Activated CD4-positive, alpha-beta memory T cell treated with anti-CD3 and anti-CD28 coated beads, Interleukin-2, amount 10 ng/mL, durations not matched to agents 7 days and 5 days (primary cell): ENCODE data around the gene GTF3C5. TPM values are rescaled to one million over a fixed set of nuclear protein-coding genes. Genes with fewer than 3 reads are reported as not detected.
A peak's percentile ranks its signal among the peaks of the same experiment; 100 is the strongest.

ENCODE experiments used
- CTCF ChIA-PET: fragments of 350-600 bp; sonication (Branson Sonifier 250); formaldehyde crosslinking; loops from one replicate; lab custom pipeline; 2021; ENCODE audit warnings: antibody characterized with exemption, inconsistent platforms; lab: Charles Lee
- POLR2A ChIA-PET: fragments of 350-600 bp; sonication (Branson Sonifier 250); formaldehyde crosslinking; loops from one replicate; lab custom pipeline; 2021; ENCODE audit warnings: antibody characterized with exemption; lab: Charles Lee
- DNase-seq: peaks from one replicate; pipeline ENCODE4 v3.0.0-alpha.2; 2020
- H3K27ac Mint-ChIP-seq: one replicate; pipeline ENCODE4 v1.8.0; 2021; ENCODE audit warnings: mild to moderate bottlenecking, mixed read lengths
- H3K27me3 Mint-ChIP-seq: one replicate; pipeline ENCODE4 v1.8.0; 2021; ENCODE audit warnings: mixed read lengths
- H3K36me3 Mint-ChIP-seq: one replicate; pipeline ENCODE4 v1.8.0; 2021; ENCODE audit warnings: low read depth, mixed read lengths
- H3K4me1 Mint-ChIP-seq: one replicate; pipeline ENCODE4 v1.8.0; 2021; ENCODE audit warnings: mixed read lengths
- H3K4me3 Mint-ChIP-seq: one replicate; pipeline ENCODE4 v1.8.0; 2021; ENCODE audit warnings: mild to moderate bottlenecking, mixed read lengths
- H3K9me3 Mint-ChIP-seq: one replicate; pipeline ENCODE4 v1.8.0; 2021; ENCODE audit warnings: mixed read lengths
- total RNA-seq, 2 experiments: library from RNA; stranded (reverse); gene quantifications; one replicate each; pipeline ENCODE4 v1.2.3, GENCODE V29; 2021

GTF3C5 gene
- total RNA-seq, 2 experiments from 2014 or later: 66.8 to 67.3 TPM

DNA sequence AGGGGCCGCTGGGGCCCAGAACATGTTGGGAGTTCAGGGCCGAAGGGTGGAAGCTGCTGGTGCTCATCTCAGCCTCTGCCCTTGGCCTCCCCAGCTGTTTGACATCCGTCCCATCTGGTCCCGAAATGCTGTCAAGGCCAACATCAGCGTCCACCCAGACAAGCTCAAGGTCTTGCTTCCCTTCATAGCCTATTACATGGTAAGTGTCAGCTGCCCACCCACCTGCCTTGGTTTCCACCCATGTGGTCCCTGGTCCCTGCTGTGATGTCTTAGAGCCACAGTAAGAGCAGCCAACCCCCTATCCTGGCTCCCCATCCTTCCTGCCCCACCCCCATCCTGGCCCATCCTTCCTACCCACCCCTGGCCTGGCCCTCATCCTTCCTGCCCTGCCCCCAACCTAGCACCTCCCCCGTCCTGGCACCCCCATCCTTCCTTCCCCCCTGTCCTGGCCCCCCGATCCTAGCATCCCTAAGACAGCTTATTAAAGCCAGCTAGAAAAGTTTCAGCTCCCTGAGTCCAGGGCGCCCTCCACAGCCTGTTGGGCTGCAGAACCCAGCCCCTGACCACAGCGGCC, 21.3 kb downstream of the GTF3C5 start:
- CTCF ChIA-PET: interaction anchor here (2.1 kb wide), 1 partner anchor 92 kb away, joined by 5 read pairs; no protein-coding TSS in a partner anchor

DNA sequence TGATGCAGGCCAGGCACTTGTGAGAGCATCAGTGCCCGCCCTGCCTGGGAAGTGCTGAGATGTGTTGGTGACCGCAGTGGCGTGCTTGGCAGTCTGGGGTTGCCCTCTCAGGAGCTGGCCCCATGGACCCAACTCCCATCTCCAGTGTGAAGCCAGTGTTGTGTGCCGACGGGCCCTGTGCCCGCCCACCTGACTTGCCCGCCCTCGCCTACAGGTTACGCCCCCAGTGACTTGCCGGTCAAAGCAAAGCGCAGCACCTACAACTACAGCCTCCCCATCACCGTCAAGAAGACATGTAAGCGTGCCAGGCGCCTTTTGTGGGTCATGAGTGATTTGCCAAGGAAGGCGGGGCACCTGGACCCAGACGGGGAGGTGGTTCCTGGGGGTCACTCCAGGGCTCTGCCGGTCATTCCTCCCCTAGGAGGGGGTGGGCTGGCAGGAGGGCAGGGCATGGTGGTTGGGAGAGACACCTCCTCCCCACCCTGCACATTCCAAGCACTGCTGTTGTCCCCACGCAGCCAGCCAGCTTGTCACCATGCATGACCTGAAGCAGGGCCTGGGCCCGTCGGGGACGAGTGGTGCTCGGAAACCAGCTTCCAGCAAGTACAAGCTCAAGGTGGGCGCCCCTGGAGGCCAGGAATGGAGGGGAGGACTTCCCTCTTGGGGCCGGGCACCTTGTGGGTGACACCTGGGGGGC, 23.5 kb downstream of the GTF3C5 start:
- DNase-seq: no peak
- peaks cover 32% of the 10 kb centered on the region for H3K4me1 Mint-ChIP-seq
- no peaks in the 10 kb centered on the region for H3K9me3 Mint-ChIP-seq
- ChIA-PET CTCF (no interaction called here), POLR2A (no interaction called here)
- H3K27ac Mint-ChIP-seq: no peak overlapping the region
- no peaks in the 10 kb centered on the region for H3K27me3 Mint-ChIP-seq
- no peak overlapping the region for H3K4me3 Mint-ChIP-seq
- peaks cover 52% of the 10 kb centered on the region for H3K36me3 Mint-ChIP-seq

More for the DNA sequence above, 21.3 kb downstream of the GTF3C5 start:
- no peaks in the 10 kb centered on the region for H3K9me3 Mint-ChIP-seq
- no peak for DNase-seq
- POLR2A ChIA-PET: no interaction called here
- H3K4me3 Mint-ChIP-seq: no peak overlapping the region
- peaks cover 9% of the 10 kb centered on the region for H3K4me1 Mint-ChIP-seq
- H3K27me3 Mint-ChIP-seq: no peaks in the 10 kb centered on the region
- no peak overlapping the region for H3K27ac Mint-ChIP-seq
- H3K36me3 Mint-ChIP-seq: peaks cover 38% of the 10 kb centered on the region

DNA sequence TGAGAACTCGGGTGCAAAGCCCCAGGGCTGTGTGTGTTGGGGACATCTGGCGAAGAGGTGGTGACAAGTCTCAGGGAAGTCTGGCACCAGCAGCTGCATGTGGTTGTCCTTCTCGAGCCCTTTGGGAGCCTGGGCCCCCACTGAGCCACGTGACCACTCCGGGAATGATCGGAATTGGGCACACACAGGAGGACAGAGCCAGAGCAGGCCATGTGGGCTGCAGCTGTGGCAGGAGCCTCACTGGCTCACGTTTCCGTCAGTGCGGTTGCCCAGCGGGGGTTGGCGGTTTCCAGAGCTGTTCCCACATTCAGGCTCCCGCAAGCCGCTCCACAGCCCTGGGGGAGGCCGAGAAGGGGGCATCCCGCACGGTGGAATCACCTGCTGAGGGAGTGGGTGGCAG, 24.2 kb downstream of the GTF3C5 start:
- ChIA-PET POLR2A (no interaction called here), CTCF (no interaction called here)
- no peaks in the 10 kb centered on the region for H3K9me3 Mint-ChIP-seq

DNA sequence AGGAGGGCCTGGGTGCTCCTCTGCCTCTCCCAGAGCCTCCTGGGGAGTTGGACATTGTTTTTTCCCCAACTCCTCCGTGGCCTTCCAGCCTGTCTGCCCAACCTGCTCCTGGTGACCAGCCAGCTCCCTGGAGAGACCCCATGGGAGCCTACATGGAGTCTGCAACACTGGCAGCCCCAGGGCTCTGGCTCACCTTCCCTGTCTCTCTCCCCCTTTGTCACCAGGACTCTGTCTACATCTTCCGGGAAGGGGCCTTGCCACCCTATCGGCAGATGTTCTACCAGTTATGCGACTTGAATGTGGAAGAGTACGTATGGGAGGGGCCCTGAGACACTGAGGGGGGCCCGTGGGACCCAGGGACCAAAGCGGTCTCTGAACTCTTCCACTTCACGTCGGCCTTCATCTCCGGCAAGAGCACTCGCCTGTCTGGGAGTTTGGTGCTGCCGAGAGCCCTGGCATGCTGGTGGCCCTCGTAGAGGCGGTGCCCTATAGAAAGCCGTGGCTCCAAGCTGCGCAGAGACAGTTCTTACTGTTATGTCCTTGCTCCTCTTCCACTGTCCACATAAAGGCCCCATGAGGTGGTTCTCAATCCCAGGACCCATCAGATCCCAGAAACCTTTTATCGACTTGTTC, 25.1 kb downstream of the GTF3C5 start:
- Mint-ChIP-seq H3K36me3 (peaks cover 43% of the 10 kb centered on the region), H3K27me3 (no peaks in the 10 kb centered on the region), H3K4me3 (no peak overlapping the region), H3K27ac (no peak overlapping the region), H3K4me1 (peaks cover 42% of the 10 kb centered on the region), H3K9me3 (no peaks in the 10 kb centered on the region)
- no peak for DNase-seq
- POLR2A ChIA-PET: interaction anchor here (0.8 to 1.7 kb wide), 2 partner anchors 25 to 88 kb away, joined by 5 to 9 read pairs; partner anchors contain the start of gene GTF3C5
- CTCF ChIA-PET: interaction anchor here (3.2 kb wide), 1 partner anchor 88 kb away, joined by 19 read pairs; no protein-coding TSS in a partner anchor

More for the DNA sequence above, 24.2 kb downstream of the GTF3C5 start:
- H3K4me3 Mint-ChIP-seq: no peak overlapping the region
- H3K27me3 Mint-ChIP-seq: no peaks in the 10 kb centered on the region
- H3K27ac Mint-ChIP-seq: no peak overlapping the region
- no peak for DNase-seq
- peaks cover 46% of the 10 kb centered on the region for H3K36me3 Mint-ChIP-seq
- H3K4me1 Mint-ChIP-seq: peaks cover 38% of the 10 kb centered on the region

DNA sequence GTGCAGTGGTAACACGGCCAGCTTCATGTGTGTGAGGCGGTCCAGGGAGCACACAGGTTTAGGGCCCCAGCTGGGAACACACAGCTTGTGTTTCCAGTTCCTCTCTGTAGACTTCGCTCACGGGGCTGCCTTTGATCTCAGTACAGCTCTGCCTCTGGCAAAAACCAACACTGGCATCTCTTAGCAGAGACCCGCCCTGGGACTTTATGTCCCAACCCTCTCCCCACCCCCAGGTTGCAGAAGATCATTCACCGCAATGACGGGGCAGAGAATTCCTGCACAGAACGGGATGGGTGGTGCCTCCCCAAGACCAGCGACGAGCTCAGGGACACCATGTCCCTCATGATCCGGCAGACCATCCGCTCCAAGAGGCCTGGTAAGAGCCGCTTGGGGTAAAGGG, 25.7 kb downstream of the GTF3C5 start:
- Mint-ChIP-seq H3K9me3 (no peaks in the 10 kb centered on the region), H3K27ac (no peak overlapping the region), H3K36me3 (peaks cover 42% of the 10 kb centered on the region), H3K27me3 (no peaks in the 10 kb centered on the region), H3K4me1 (peaks cover 48% of the 10 kb centered on the region), H3K4me3 (no peak overlapping the region)
- ChIA-PET CTCF (interaction anchor here (3.2 kb wide), 1 partner anchor 88 kb away, joined by 19 read pairs; no protein-coding TSS in a partner anchor), POLR2A (interaction anchor here (0.8 to 2.0 kb wide), 3 partner anchors 26 to 88 kb away, joined by 5 to 11 read pairs (median 9); partner anchors contain the start of gene GTF3C5)
- DNase-seq: no peak

DNA sequence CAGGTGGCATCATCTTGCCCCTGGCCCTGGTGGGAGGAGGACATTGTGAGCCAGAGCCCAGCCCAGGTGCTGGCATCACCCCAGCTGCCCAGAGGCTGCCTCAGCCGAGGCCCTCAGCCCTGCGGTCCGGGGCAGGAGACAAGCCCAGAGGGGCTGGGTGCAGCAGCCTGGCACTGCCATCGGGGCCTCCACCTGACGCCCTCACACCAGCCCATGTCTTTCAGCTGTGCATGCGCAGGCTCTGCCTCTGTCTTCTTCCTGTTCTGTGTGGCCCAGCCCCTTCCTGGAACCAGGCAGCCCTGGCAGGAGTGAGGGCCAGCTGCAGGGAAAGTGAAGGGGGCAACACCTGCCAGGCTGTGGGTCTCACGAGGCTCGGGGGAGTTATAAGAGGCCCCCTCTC, 26.2 kb downstream of the GTF3C5 start:
- Mint-ChIP-seq H3K27ac (peak overlapping the region; percentile 57), H3K9me3 (no peaks in the 10 kb centered on the region), H3K27me3 (no peaks in the 10 kb centered on the region), H3K36me3 (peaks cover 38% of the 10 kb centered on the region), H3K4me1 (peaks cover 48% of the 10 kb centered on the region), H3K4me3 (no peak overlapping the region)
- peak; percentile 37 for DNase-seq
- POLR2A ChIA-PET: interaction anchor here (1.7 to 2.0 kb wide), 2 partner anchors 26 to 87 kb away, joined by 9 to 11 read pairs; partner anchors contain the start of gene GTF3C5
- CTCF ChIA-PET: interaction anchor here (1.1 to 3.2 kb wide), 2 partner anchors 24 to 87 kb away, joined by 3 to 19 read pairs; no protein-coding TSS in a partner anchor

DNA sequence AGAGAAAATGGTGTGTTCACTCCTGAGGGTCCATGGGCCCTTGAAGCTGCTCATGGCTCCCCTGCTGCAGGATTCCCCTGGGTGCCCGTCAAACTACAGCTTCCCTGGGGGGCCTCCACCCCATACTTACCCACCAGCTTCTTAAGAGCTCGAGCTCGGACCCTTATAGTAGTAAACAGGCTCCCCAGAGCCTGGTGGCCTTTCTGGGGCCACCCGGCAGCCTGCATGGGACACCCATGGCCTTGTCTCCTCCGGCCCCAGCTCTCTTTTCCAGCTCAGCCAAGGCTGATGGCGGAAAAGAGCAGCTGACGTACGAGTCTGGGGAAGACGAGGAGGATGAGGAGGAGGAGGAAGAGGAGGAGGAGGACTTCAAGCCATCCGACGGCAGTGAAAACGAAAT, 26.8 kb downstream of the GTF3C5 start:
- Mint-ChIP-seq H3K4me3 (no peak overlapping the region), H3K9me3 (no peaks in the 10 kb centered on the region), H3K27ac (peak overlapping the region; percentile 57), H3K4me1 (peaks cover 48% of the 10 kb centered on the region), H3K36me3 (peaks cover 37% of the 10 kb centered on the region), H3K27me3 (no peaks in the 10 kb centered on the region)
- ChIA-PET CTCF (interaction anchor here (0.7 to 3.2 kb wide), 3 partner anchors 25 to 87 kb away, joined by 3 to 19 read pairs (median 3); no protein-coding TSS in a partner anchor), POLR2A (interaction anchor here (1.7 to 2.0 kb wide), 2 partner anchors 27 to 87 kb away, joined by 9 to 11 read pairs; partner anchors contain the start of gene GTF3C5)
- no peak for DNase-seq

DNA sequence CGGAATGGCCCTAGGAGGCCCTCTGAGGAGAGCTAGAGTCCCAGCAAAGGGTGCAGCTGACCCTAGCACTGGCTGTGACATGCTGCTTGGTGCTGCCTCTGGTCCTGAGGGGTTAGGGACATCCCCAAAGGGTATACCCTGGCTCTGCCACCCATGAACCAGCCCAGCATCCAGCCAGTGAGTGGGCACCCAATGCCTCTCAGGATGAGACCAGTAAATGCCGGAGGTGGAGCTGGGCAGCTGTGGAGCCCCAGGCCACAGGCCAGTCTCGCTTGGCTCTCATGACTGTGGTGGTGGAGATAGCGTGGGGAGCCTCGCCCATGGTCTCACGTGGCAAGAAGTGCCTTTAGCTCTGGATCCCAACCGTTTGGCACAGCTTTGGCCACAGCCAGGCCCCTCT, 27.3 kb downstream of the GTF3C5 start:
- Mint-ChIP-seq H3K27me3 (no peaks in the 10 kb centered on the region), H3K27ac (peak overlapping the region; percentile 57), H3K9me3 (no peaks in the 10 kb centered on the region), H3K4me3 (no peak overlapping the region), H3K36me3 (peaks cover 37% of the 10 kb centered on the region), H3K4me1 (peaks cover 50% of the 10 kb centered on the region)
- no peak for DNase-seq
- CTCF ChIA-PET: interaction anchor here (0.7 to 3.2 kb wide), 3 partner anchors 25 to 86 kb away, joined by 3 to 19 read pairs (median 3); no protein-coding TSS in a partner anchor
- POLR2A ChIA-PET: interaction anchor here (2.0 kb wide), 1 partner anchor 27 kb away, joined by 11 read pairs; the partner anchor contains the start of gene GTF3C5

DNA sequence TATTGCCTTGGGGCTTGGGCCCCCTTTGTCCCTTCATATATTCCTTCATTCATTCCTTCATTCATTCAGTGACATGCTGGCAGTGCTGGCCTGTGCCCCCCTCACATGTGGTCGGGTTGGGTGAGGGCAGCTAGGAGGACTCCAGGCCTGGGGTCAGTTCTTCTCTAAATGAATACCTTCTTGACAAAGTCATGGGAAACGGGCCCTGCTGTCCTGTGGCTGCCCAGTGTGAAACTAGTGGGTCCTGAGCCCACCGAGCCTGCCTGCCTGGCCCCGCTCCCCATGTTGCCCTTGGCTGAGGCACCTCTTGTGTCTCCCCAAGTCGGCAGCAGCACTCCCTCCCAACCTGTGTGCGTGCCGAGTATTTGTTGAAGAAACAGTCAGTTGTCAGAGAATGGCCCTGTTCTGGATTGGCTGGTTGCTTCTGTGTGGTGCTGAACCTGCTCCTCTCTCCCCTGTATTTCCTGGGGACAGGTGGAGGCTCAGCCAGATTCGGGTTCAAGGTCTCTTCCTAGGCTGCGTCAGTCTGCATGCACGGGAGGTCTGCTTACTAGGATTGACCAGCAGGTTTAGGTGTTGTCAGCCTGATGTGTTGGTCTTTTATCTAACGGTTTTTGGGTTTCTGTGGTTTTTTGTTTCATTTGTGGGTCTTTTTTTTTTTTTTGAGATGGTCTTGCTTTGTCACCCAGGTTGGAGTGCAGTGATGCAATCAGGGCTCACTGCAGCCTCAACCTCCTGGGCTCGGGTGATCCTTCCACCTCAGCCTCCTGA, 27.9 kb downstream of the GTF3C5 start:
- DNase-seq: peak; percentile 26
- H3K27me3 Mint-ChIP-seq: no peaks in the 10 kb centered on the region

DNA sequence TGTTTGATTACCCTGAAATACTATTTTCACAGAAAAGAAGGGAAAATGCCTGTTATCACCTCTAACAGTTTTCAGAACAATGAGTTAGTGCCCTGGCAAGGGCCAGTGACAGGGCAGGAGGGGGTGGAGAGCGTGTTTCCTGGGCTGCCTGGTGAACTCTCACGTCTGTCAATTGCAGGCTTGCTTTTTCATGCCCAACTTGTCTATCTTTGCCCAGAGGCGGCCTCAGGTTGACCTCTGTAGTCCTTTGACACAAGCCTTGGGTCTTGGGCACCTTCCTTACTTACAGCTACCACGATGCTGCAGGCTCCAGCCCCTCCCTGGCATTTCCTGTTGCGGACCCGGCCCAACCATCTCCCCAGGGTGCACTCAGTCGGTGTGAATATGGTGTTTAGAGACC, 28.8 kb downstream of the GTF3C5 start:
- Mint-ChIP-seq H3K36me3 (peaks cover 26% of the 10 kb centered on the region), H3K27me3 (no peaks in the 10 kb centered on the region), H3K9me3 (no peaks in the 10 kb centered on the region), H3K27ac (peak overlapping the region; percentile 81), H3K4me1 (peaks cover 50% of the 10 kb centered on the region), H3K4me3 (no peak overlapping the region)
- ChIA-PET CTCF (interaction anchor here (0.7 to 2.6 kb wide), 5 partner anchors 11 to 74 kb away, joined by 3 to 12 read pairs (median 4); no protein-coding TSS in a partner anchor), POLR2A (interaction anchor here (1.4 to 1.8 kb wide), 3 partner anchors 27 to 56 kb away, joined by 4 to 9 read pairs (median 4); partner anchors contain the start of gene GTF3C5)
- no peak for DNase-seq

More for the DNA sequence above, 27.9 kb downstream of the GTF3C5 start:
- Mint-ChIP-seq H3K27ac (peak overlapping the region; percentile 81), H3K4me1 (peaks cover 50% of the 10 kb centered on the region), H3K36me3 (peaks cover 33% of the 10 kb centered on the region), H3K4me3 (no peak overlapping the region), H3K9me3 (no peaks in the 10 kb centered on the region)
- CTCF ChIA-PET: interaction anchor here (2.0 to 3.2 kb wide), 2 partner anchors 10 to 85 kb away, joined by 12 to 19 read pairs; no protein-coding TSS in a partner anchor
- POLR2A ChIA-PET: interaction anchor here (2.0 kb wide), 1 partner anchor 28 kb away, joined by 11 read pairs; the partner anchor contains the start of gene GTF3C5

DNA sequence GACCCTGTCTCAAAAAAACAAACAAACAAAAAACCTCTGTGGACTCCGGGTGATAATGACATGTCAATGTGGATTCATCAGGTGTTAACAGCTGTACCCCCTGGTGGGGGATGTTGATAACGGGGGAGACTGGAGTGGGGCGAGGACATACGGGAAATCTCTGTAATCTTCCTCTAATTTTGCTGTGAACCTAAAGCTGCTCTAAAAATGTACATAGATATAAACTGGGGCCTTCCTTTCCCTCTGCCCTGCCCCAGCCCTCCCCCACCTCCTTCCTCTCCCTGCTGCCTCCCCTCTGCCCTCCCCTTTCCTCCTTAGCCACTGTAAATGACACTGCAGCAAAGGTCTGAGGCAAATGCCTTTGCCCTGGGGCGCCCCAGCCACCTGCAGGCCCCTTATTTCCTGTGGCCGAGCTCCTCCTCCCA, 29.6 kb downstream of the GTF3C5 start:
- Mint-ChIP-seq H3K4me3 (no peak overlapping the region), H3K4me1 (peaks cover 50% of the 10 kb centered on the region), H3K27ac (peak overlapping the region; percentile 81), H3K27me3 (no peaks in the 10 kb centered on the region), H3K36me3 (peaks cover 26% of the 10 kb centered on the region), H3K9me3 (no peaks in the 10 kb centered on the region)
- no peak for DNase-seq
- POLR2A ChIA-PET: interaction anchor here (0.9 to 1.8 kb wide), 4 partner anchors 24 to 55 kb away, joined by 3 to 9 read pairs (median 4); partner anchors contain the start of gene GTF3C5
- CTCF ChIA-PET: interaction anchor here (0.9 to 2.6 kb wide), 4 partner anchors 12 to 73 kb away, joined by 3 to 12 read pairs (median 4); no protein-coding TSS in a partner anchor
